Astrocyte (in vitro differentiated cells and primary cell): ENCODE results near the gene KIF26B. TPM values are rescaled to one million over a fixed set of nuclear protein-coding genes. Genes with fewer than 3 reads are reported as not detected.
A peak's percentile ranks its signal among the peaks of the same experiment; 100 is the strongest.

Experiments
- DNase-seq: peaks from one replicate; pipeline ENCODE4 v3.0.0-alpha.2; 2010; ENCODE audit warnings: low read depth
- FAIRE-seq: peaks from 2 replicates; lab custom pipeline; 2011; peaks lifted over from hg19 to GRCh38; lab: Jason Lieb, UNC
- H2AFZ ChIP-seq: 2 replicates; pipeline ENCODE4 v1.6.0; 2012; ENCODE audit warnings: low read depth, low read length, inconsistent platforms
- H3K27ac ChIP-seq: 2 replicates; pipeline ENCODE4 v1.5.1; 2011; ENCODE audit warnings: low read depth, low read length, inconsistent platforms
- H3K27me3 ChIP-seq: 2 replicates; pipeline ENCODE4 v1.6.0; 2011; ENCODE audit warnings: low read length, inconsistent platforms; ENCODE audit not compliant: insufficient read depth
- H3K36me3 ChIP-seq: 2 replicates; pipeline ENCODE4 v1.5.1; 2011; ENCODE audit warnings: low read length, inconsistent platforms; ENCODE audit not compliant: insufficient read depth
- H3K4me1 ChIP-seq: 2 replicates; pipeline ENCODE4 v1.5.1; 2011; ENCODE audit warnings: low read length, inconsistent platforms; ENCODE audit not compliant: insufficient read depth
- H3K4me2 ChIP-seq: 2 replicates; pipeline ENCODE4 v1.6.0; 2012; ENCODE audit warnings: low read length, inconsistent platforms
- H3K4me3 ChIP-seq: 2 replicates; pipeline ENCODE4 v1.5.1; 2011; ENCODE audit warnings: low read depth, mild to moderate bottlenecking, low read length, inconsistent platforms; ENCODE audit not compliant: insufficient read depth
- H3K79me2 ChIP-seq: 2 replicates; pipeline ENCODE4 v1.6.0; 2012; ENCODE audit warnings: mild to moderate bottlenecking, low read length, inconsistent platforms; ENCODE audit not compliant: insufficient read depth
- H3K9ac ChIP-seq: 2 replicates; pipeline ENCODE4 v1.6.0; 2012; ENCODE audit warnings: mild to moderate bottlenecking, low read length, inconsistent platforms
- H3K9me3 ChIP-seq: 2 replicates; pipeline ENCODE4 v1.5.1; 2012; ENCODE audit warnings: low read depth, mild to moderate bottlenecking, low read length, inconsistent platforms; ENCODE audit not compliant: insufficient read depth
- H4K20me1 ChIP-seq: 2 replicates; pipeline ENCODE4 v1.6.0; 2012; ENCODE audit warnings: low read length, inconsistent platforms; ENCODE audit not compliant: insufficient read depth
- H3K27ac Mint-ChIP-seq: one replicate; pipeline ENCODE4 v1.8.0; 2021; ENCODE audit warnings: mild to moderate bottlenecking, mixed read lengths; ENCODE audit not compliant: unreplicated experiment
- H3K27me3 Mint-ChIP-seq: one replicate; pipeline ENCODE4 v1.8.0; 2021; ENCODE audit warnings: low read depth, mixed read lengths; ENCODE audit not compliant: unreplicated experiment
- H3K36me3 Mint-ChIP-seq: one replicate; pipeline ENCODE4 v1.8.0; 2021; ENCODE audit warnings: low read depth, mixed read lengths; ENCODE audit not compliant: unreplicated experiment
- H3K4me1 Mint-ChIP-seq: one replicate; pipeline ENCODE4 v1.8.0; 2021; ENCODE audit warnings: low read depth, mixed read lengths; ENCODE audit not compliant: unreplicated experiment
- H3K4me3 Mint-ChIP-seq: one replicate; pipeline ENCODE4 v1.8.0; 2021; ENCODE audit warnings: mild to moderate bottlenecking, moderate library complexity, mixed read lengths; ENCODE audit not compliant: unreplicated experiment
- H3K9me3 Mint-ChIP-seq: one replicate; pipeline ENCODE4 v1.8.0; 2021; ENCODE audit warnings: mild to moderate bottlenecking, mixed read lengths; ENCODE audit not compliant: unreplicated experiment
- EZH2 ChIP-seq: IDR thresholded peaks from 2 replicates; pipeline ENCODE4 v1.6.1; 2012; ENCODE audit warnings: mild to moderate bottlenecking, low read length, inconsistent platforms; ENCODE audit not compliant: insufficient read depth
- total RNA-seq: library from RNA; stranded (reverse); gene quantifications from 2 replicates; pipeline ENCODE4 v1.2.1, GENCODE V29; 2021
- TF ChIP-seq, protein P1 (sequence below): IDR thresholded peaks from 2 replicates; pipeline ENCODE4 v1.5.1; 2011; ENCODE audit warnings: low read depth, mild to moderate bottlenecking, inconsistent platforms, low read length, moderate library complexity; ENCODE audit not compliant: insufficient read depth

Gene KIF26B
- total RNA-seq, 1 donor from 2014 or later = 6.8 TPM

DNA sequence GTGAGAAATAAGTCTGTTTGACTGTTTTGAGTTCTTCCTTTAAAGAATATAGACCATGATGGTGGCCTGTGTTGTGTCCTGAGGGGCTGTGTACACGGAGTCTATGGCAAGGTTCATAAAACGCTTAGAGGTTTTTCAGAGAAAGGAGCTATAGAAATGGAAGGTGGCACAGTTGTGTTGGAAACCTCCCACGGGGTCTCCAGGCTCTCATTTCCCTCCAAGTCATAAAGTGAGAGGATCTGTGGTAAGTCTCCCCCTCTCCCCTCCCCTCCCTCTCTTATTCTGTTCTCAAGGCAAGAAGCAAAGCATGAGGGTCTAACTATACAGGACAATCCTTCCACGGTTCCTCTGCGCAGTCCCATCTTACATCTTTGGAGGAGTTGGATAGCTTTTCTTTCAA, 139.2 kb downstream of the KIF26B start:
- no peaks in the 10 kb centered on the region for H3K79me2 ChIP-seq
- no peak overlapping the region for H3K27ac Mint-ChIP-seq

DNA sequence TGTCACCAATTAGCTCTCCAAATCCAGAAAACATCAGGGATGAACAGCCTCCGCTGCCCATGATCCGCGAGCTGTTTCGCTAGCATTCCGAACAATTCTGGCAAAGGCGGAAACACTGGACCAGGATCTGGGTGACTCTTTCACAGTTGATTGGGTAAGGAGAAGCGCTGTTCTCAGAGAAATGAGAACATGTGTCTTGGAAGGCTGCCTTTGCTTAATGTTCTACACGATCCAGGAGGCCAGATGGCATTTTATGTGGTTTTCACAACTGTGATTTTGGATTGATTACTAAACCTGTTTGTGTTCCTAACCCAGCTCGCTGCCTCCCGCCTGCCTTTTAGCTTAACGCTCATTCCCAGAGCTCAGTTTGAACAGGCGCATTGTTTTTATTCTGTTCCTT, 144.0 kb downstream of the KIF26B start:
- no peaks in the 10 kb centered on the region for H3K36me3 ChIP-seq
- peak overlapping the region; percentile 24 for H2AFZ ChIP-seq
- no peaks in the 10 kb centered on the region for H3K9me3 ChIP-seq
- peak; percentile 80 for DNase-seq
- Mint-ChIP-seq H3K9me3 (no peaks in the 10 kb centered on the region), H3K27ac (no peak overlapping the region), H3K4me3 (no peak overlapping the region), H3K36me3 (peaks cover 5% of the 10 kb centered on the region), H3K27me3 (peaks cover 3% of the 10 kb centered on the region), H3K4me1 (peaks cover 5% of the 10 kb centered on the region)
- FAIRE-seq = no peak
- H3K4me1 ChIP-seq = no peaks in the 10 kb centered on the region
- H3K27ac ChIP-seq = no peak overlapping the region
- TF ChIP-seq, protein P1, sequence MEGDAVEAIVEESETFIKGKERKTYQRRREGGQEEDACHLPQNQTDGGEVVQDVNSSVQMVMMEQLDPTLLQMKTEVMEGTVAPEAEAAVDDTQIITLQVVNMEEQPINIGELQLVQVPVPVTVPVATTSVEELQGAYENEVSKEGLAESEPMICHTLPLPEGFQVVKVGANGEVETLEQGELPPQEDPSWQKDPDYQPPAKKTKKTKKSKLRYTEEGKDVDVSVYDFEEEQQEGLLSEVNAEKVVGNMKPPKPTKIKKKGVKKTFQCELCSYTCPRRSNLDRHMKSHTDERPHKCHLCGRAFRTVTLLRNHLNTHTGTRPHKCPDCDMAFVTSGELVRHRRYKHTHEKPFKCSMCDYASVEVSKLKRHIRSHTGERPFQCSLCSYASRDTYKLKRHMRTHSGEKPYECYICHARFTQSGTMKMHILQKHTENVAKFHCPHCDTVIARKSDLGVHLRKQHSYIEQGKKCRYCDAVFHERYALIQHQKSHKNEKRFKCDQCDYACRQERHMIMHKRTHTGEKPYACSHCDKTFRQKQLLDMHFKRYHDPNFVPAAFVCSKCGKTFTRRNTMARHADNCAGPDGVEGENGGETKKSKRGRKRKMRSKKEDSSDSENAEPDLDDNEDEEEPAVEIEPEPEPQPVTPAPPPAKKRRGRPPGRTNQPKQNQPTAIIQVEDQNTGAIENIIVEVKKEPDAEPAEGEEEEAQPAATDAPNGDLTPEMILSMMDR = no peak
- TF ChIP-seq EZH2 = no peak
- no peaks in the 10 kb centered on the region for H3K79me2 ChIP-seq
- peak overlapping the region; percentile 25 for H3K4me3 ChIP-seq
- H3K4me2 ChIP-seq = peak overlapping the region; percentile 45
- peaks cover 29% of the 10 kb centered on the region for H4K20me1 ChIP-seq
- H3K27me3 ChIP-seq = peaks cover 5% of the 10 kb centered on the region
- H3K9ac ChIP-seq = no peak overlapping the region

More for the DNA sequence above, 139.2 kb downstream of the KIF26B start:
- H3K27me3 Mint-ChIP-seq = peaks cover 11% of the 10 kb centered on the region
- H3K27me3 ChIP-seq = peaks cover 5% of the 10 kb centered on the region
- no peak overlapping the region for H3K9ac ChIP-seq
- peaks cover 36% of the 10 kb centered on the region for H4K20me1 ChIP-seq
- TF ChIP-seq, protein P1 = no peak
- TF ChIP-seq EZH2 = no peak
- DNase-seq (no peak), FAIRE-seq (no peak)
- no peak overlapping the region for H2AFZ ChIP-seq
- H3K4me1 Mint-ChIP-seq = peaks cover 6% of the 10 kb centered on the region
- peaks cover 12% of the 10 kb centered on the region for H3K36me3 Mint-ChIP-seq
- H3K4me1 ChIP-seq = no peaks in the 10 kb centered on the region
- no peak overlapping the region for H3K4me3 ChIP-seq
- no peaks in the 10 kb centered on the region for H3K36me3 ChIP-seq
- H3K9me3 Mint-ChIP-seq = no peaks in the 10 kb centered on the region
- no peak overlapping the region for H3K27ac ChIP-seq
- H3K4me2 ChIP-seq = no peak overlapping the region
- H3K9me3 ChIP-seq = no peaks in the 10 kb centered on the region
- no peak overlapping the region for H3K4me3 Mint-ChIP-seq

- no peak overlapping the region for H2AFZ ChIP-seq
- no peaks in the 10 kb centered on the region for H3K79me2 ChIP-seq
- no peak overlapping the region for H3K4me3 Mint-ChIP-seq
- DNase-seq (peak; percentile 51), FAIRE-seq (no peak)
- no peak overlapping the region for H3K9ac ChIP-seq
- H4K20me1 ChIP-seq = peaks cover 31% of the 10 kb centered on the region
- H3K27ac ChIP-seq = no peak overlapping the region
- no peaks in the 10 kb centered on the region for H3K4me1 ChIP-seq
- no peaks in the 10 kb centered on the region for H3K9me3 Mint-ChIP-seq
- TF ChIP-seq, protein P1 = no peak
- TF ChIP-seq EZH2 = no peak
- H3K27me3 Mint-ChIP-seq = no peaks in the 10 kb centered on the region
- H3K4me1 Mint-ChIP-seq = peaks cover 7% of the 10 kb centered on the region
- peak overlapping the region; percentile 1 for H3K4me2 ChIP-seq
- H3K27ac Mint-ChIP-seq = peak overlapping the region; percentile 77
- no peaks in the 10 kb centered on the region for H3K9me3 ChIP-seq
- no peaks in the 10 kb centered on the region for H3K36me3 ChIP-seq
- H3K36me3 Mint-ChIP-seq = peaks cover 3% of the 10 kb centered on the region
- H3K27me3 ChIP-seq = peaks cover 5% of the 10 kb centered on the region
- H3K4me3 ChIP-seq = no peak overlapping the region
These were observed 146.4 kb downstream of the KIF26B start for GRCh38 chr1:245301162-245301580.
